ENCODE results near the gene ITPKC. TPM values are rescaled to one million over a fixed set of nuclear protein-coding genes. Genes with fewer than 3 reads are reported as not detected.

ITPKC gene
- total and polyA plus RNA-seq, 2 of the 13 experiments (the other 11 are each of a cell fraction or from before 2014, with no cell fraction given) = 6.9 to 11.2 TPM

GRCh38 chr19:40750874-40751537, 34.1 kb downstream of the ITPKC start, which contains the start of gene SNRPA (continued):
- TF ChIP-seq TERF1 (CRISPR knock-in tag; IDR thresholded peaks at IDR 0.05) (no peak), RXRA (CRISPR knock-in tag; IDR thresholded peaks at IDR 0.05) (no peak), HDAC1 (CRISPR knock-in tag; IDR thresholded peaks at IDR 0.05) (peak; percentile 50), HNRNPK (IDR thresholded peaks at IDR 0.05; ENCODE audit: low read depth, low read length, poor library complexity, severe bottlenecking) (no peak), MTA3 (CRISPR knock-in tag; IDR thresholded peaks at IDR 0.05) (no peak), FOXJ3 (CRISPR knock-in tag; IDR thresholded peaks at IDR 0.05; ENCODE audit: borderline replicate concordance) (peak; percentile 24; the same call in 1 of the 2 replicates), ZNF570 (CRISPR knock-in tag; IDR thresholded peaks at IDR 0.05; ENCODE audit: borderline replicate concordance) (no peak), ZFY (CRISPR knock-in tag; IDR thresholded peaks at IDR 0.05) (peak; percentile 43; the same call in 1 of the 2 replicates), HIC2 (CRISPR knock-in tag; IDR thresholded peaks at IDR 0.05; ENCODE audit: low read depth) (no peak), IKZF5 (CRISPR knock-in tag; IDR thresholded peaks at IDR 0.05) (no peak), GATAD1 (CRISPR knock-in tag; IDR thresholded peaks at IDR 0.05) (peak; percentile 72), HINFP (CRISPR knock-in tag; IDR thresholded peaks at IDR 0.05; ENCODE audit: low read depth) (no peak), HNF4A (CRISPR knock-in tag; IDR thresholded peaks at IDR 0.05) (no peak; the same call in 1 of the 2 replicates), SUZ12 (IDR thresholded peaks at IDR 0.05; ENCODE audit: low read depth, low read length) (peak; percentile 33; the same call in 1 of the 2 replicates), PREB (CRISPR knock-in tag; IDR thresholded peaks at IDR 0.05) (no peak), ZNF10 (CRISPR knock-in tag; IDR thresholded peaks at IDR 0.05; ENCODE audit: borderline replicate concordance, low read depth) (no peak), CENPX (CRISPR knock-in tag; IDR thresholded peaks at IDR 0.05) (no peak)
- TF ChIP-seq, protein P1, sequence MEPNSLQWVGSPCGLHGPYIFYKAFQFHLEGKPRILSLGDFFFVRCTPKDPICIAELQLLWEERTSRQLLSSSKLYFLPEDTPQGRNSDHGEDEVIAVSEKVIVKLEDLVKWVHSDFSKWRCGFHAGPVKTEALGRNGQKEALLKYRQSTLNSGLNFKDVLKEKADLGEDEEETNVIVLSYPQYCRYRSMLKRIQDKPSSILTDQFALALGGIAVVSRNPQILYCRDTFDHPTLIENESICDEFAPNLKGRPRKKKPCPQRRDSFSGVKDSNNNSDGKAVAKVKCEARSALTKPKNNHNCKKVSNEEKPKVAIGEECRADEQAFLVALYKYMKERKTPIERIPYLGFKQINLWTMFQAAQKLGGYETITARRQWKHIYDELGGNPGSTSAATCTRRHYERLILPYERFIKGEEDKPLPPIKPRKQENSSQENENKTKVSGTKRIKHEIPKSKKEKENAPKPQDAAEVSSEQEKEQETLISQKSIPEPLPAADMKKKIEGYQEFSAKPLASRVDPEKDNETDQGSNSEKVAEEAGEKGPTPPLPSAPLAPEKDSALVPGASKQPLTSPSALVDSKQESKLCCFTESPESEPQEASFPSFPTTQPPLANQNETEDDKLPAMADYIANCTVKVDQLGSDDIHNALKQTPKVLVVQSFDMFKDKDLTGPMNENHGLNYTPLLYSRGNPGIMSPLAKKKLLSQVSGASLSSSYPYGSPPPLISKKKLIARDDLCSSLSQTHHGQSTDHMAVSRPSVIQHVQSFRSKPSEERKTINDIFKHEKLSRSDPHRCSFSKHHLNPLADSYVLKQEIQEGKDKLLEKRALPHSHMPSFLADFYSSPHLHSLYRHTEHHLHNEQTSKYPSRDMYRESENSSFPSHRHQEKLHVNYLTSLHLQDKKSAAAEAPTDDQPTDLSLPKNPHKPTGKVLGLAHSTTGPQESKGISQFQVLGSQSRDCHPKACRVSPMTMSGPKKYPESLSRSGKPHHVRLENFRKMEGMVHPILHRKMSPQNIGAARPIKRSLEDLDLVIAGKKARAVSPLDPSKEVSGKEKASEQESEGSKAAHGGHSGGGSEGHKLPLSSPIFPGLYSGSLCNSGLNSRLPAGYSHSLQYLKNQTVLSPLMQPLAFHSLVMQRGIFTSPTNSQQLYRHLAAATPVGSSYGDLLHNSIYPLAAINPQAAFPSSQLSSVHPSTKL (CRISPR knock-in tag; IDR thresholded peaks at IDR 0.05) = 0 out of 2 replicates have a peak, but pooled peaks have one; percentile 10

Data from HepG2 (cell line).